HG02885 (cell line): ENCODE data around the gene NEU4.

Experiments used
- ATAC-seq: cut with Tn5 transposase; IDR thresholded peaks from one replicate; pipeline ENCODE4 v1.9.1; 2021; ENCODE audit warnings: mild to moderate bottlenecking; ENCODE audit not compliant: unreplicated experiment, poor library complexity

NEU4 gene

GRCh38 chr2:241849616-241850543, 40.9 kb downstream of the NEU4 start:
- ATAC-seq, result no peak

GRCh38 chr2:241850544-241851324, 41.7 kb downstream of the NEU4 start:
- no peak for ATAC-seq

DNA sequence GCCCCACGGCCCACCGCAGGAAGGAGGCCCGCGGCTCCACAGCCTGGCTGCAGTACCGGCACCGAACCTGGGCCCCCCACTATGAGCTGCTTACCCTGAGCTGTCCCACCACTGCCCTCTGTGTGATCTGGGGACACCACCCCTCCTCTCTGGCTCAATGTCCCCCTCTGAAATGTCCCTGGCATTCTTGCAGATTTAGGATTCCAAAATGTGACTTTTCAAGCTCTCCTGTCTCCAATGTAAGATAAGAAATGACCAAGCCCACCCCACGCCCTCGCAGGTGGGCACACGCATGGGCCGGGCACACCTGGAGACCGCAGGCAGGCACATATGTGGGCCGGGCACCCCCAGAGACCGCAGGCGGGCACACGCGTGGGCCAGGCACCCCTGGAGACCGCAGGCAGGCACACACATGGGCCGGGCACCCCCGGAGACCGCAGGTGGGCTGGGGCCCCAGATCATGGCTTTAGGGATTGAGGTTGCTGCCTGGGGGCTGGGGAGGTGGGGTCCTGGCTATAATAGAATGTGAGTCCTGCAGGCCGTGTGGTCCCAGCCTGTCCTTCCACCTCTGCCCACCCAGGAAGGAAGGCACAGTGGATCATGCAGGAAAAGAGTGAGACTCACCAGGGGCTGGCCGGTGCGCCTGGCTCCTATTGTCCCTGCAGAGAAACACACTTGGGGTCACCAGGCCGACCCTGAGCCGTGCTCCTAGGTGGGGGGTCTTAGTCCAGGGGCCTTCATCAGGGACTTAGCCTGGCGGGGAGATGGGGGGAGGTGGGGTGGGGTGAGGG, 42.5 kb downstream of the NEU4 start:
- no peak for ATAC-seq

GRCh38 chr2:241852116-241852980, 43.4 kb downstream of the NEU4 start:
- no peak for ATAC-seq

- ATAC-seq, result no peak
Measured at GRCh38 chr2:241852981-241853631, 44.1 kb downstream of the NEU4 start.

GRCh38 chr2:241853651-241854341, 44.8 kb downstream of the NEU4 start:
- ATAC-seq, result no peak

DNA sequence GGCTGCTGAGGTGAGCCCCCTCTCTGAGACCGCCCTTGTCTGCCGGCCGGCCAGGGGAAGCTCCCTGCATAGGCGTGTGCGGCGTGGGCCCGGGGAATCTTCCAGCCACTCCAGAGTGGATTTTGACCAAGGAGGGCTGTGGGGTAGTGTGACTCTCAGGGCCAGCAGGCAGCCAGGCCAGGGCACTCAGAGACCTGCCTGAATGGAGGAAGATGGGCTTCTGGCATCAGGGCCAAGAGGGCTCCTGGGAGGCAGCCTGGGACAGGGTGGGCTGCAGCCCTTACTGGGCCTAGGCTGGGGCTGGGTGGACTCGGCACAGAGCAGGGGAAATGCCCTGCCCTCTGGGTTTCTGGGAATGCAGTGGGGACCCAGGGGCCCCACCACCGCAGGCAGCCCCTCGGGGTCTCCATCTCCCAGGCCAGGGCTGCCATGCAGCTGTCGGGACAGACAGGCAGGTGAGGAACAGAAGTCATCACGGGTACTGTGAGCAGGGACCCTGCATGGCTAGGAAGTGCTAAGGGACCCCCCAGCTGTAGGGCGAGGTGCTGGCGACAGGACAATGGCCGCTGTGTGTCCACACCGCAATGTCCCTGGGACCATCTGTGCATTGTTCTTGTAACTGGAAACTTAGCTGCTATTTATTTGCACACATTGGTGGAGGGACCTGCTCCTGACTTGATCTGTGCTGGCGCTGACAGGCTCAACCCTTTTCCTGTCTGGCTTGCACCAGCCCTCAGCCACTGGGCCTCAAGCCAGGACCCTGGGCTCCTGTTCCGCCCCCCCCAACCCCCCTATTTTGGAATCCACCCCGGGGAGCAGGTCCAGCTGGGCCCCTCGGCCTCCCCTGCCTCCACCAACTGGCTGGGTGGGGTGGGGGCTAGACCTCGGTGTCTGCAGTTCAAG, 45.6 kb downstream of the NEU4 start:
- ATAC-seq, result no peak

DNA sequence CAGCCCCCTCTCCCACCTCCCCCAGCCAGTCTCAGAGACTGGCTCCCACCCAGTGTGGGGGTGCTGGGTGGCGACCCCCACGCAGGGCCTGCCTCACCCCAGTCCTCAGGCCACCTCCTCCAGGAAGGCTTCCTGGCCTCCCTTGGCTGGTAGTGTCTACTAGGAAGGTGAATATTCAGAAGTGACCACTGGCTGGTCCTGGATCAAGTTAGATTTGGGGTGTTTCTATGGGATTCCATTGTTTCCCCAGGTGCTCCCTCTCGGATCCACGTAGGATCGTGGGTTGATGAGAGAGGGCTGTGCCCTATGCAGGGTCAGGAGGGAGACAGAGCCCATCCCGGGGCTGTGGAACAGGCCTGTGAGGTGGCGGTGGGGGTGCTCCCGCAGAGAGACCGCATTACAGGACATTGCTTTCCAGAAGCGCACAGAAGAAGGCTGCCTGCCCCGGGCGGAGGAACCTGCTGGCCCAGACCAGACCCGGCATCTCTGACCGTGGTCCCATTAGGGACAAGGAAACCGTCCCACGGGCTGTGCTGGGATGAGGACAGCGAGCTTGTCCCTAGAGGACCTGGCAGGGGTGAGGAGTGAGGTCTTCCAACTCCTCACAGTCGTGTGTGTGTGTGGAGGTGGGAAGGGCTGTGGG, 46.4 kb downstream of the NEU4 start:
- ATAC-seq, result no peak

DNA sequence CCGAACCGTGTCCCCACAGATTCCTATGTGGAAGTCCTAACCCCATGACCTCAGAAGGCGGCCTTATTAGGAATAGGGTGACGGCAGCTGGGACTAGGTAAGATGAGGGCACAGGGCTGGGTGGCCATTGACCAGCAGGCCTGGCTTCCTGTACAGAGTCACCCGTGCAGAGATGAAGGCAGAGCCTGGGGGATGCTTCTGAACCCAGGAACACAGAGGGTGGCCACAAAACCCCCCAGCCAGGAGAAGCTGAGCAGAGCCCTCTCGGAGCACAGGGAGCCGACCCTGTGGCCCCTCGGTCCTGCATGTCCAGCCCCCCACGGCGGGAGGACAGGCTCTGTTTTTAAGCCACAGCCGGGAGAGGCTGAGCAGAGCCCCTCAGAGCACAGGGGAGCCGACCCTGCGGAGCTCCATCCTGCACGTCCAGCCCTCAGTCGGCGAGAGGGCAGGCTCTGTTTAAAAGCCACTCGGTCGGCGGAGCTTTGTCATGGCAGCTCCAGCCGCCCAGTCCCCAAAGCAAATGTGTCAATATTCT, 47.0 kb downstream of the NEU4 start:
- ATAC-seq, result no peak

GRCh38 chr2:241857041-241857541, 48.1 kb downstream of the NEU4 start:
- no peak for ATAC-seq

GRCh38 chr2:241857572-241858121, 48.7 kb downstream of the NEU4 start:
- no peak for ATAC-seq

- ATAC-seq, result peak; percentile 40
Measured at GRCh38 chr2:241858206-241859016, 49.4 kb downstream of the NEU4 start, which contains the start of gene PDCD1. PDCD1 (minus strand) TSS chr2:241858894; CDS start chr2:241858838, 56 bp downstream.

DNA sequence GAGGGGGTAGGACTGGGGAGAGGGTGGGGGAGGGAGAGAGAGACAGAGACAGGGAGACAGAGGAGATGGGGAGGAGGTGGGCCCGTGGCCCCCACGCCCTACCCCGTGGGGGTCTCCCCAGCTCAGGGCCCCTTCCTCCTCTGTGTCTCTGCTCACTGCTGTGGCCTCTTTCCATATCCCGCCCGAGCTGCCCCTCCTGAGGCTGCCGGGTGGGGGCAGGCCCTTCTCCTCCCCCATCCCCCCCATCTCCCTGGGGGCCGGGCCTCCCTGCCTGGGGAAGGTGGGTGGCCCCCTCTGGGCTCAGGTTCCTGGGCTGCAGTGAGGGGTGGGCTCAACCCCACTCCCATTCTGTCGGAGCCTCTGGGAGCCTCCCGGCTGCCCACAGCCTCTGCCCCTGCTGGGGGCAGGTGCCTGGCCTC, 50.0 kb downstream of the NEU4 start:
- peak; percentile 15 for ATAC-seq

DNA sequence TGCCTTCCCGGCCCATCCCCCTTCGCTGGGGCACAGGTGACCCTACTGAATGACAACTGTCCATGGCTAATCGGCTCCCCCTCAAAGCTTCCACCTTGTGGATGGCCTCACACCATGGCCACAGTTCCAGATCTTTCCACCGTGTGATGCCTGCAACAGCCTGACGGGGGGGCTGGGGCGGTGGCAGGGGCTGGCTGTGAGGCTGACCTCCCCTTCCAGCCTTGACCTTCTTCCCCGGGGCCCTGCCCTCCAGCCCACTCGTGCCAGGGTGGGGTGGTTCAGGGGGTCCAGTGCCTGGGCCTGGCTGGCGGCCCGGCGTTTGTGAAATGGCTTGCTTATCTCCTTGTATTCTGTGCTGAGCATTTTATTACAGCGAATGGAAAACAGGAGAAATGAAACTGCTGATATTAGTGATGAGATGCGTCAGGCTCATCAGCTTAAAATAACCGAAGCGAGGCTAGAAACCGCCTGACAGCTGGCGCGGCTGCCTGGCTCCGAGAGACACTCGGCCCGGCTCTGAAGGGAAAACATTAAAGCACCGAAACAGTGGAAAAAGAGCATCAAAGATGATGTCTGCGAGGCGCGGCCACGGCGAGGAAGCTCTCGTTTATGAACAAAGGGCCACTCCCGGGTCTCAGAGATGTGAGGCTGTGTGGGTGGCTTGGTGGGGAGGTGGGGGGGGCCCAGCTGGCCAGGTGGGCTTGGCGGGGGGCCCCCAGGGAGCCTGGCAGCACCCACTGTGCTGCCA, 50.6 kb downstream of the NEU4 start:
- ATAC-seq, result peak; percentile 43
